Activated naive CD8-positive, alpha-beta T cell treated with anti-CD3 and anti-CD28 coated beads, Interleukin-2, amount 10 ng/mL, durations not matched to agents 7 days and 5 days (primary cell): ENCODE measurements around the gene MPP7. TPM values are rescaled to one million over a fixed set of nuclear protein-coding genes. Genes with fewer than 3 reads are reported as not detected.

ENCODE experiments used
- microRNA-seq: library from miRNA; unstranded; fragments of <30 nt; microRNA quantifications from one replicate; pipeline ENCODE4 v1.2.0, GENCODE V29; 2022
- total RNA-seq, 2 experiments: library from RNA; stranded (reverse); gene quantifications; one replicate each; pipeline ENCODE4 v1.2.3, GENCODE V29; 2021

Gene MPP7
- total RNA-seq, 2 experiments from 2014 or later: 23.4 to 24.2 TPM

Small RNA genes within 50 kb of the gene (microRNA-seq; reads per million reads assigned to microRNA genes)
- not detected for gene MIR8086

Other genes starting within 250 kb of the MPP7 start
- 100 to 1,000 TPM; 147 to 148 TPM for gene WAC, start 230.1 kb upstream of the MPP7 start, total RNA-seq